H9 (cell line): Measurements from ENCODE around the gene TMEM131. TPM values are rescaled to one million over a fixed set of nuclear protein-coding genes. Genes with fewer than 3 reads are reported as not detected.

Experiments used
- DNase-seq: peaks from one replicate; pipeline ENCODE4 v3.0.0-alpha.2; 2017
- H2AFZ ChIP-seq: one replicate; pipeline ENCODE4 v1.6.1; 2013; ENCODE audit warnings: mild to moderate bottlenecking, low read length, control low read depth, moderate library complexity
- H2AK5ac ChIP-seq: 2 replicates; pipeline ENCODE4 v1.6.1; 2013; ENCODE audit warnings: low read length, control low read depth, mixed read lengths; ENCODE audit not compliant: insufficient read length
- H2BK120ac ChIP-seq: one replicate; pipeline ENCODE4 v1.6.1; 2013; ENCODE audit warnings: low read depth, mild to moderate bottlenecking, low read length, control low read depth, inconsistent platforms; ENCODE audit not compliant: poor library complexity, severe bottlenecking
- H2BK12ac ChIP-seq: 2 replicates; pipeline ENCODE4 v1.6.1; 2013; ENCODE audit warnings: low read length, control low read depth, mixed read lengths, low read depth; ENCODE audit not compliant: insufficient read length
- H2BK15ac ChIP-seq: 2 replicates; pipeline ENCODE4 v1.6.1; 2013; ENCODE audit warnings: low read depth, low read length, control low read depth
- H2BK20ac ChIP-seq: one replicate; pipeline ENCODE4 v1.6.1; 2013; ENCODE audit warnings: low read depth, mild to moderate bottlenecking, low read length, control low read depth, inconsistent platforms; ENCODE audit not compliant: poor library complexity, severe bottlenecking
- H2BK5ac ChIP-seq: 2 replicates; pipeline ENCODE4 v1.6.1; 2013; ENCODE audit warnings: low read length, control low read depth, mixed read lengths; ENCODE audit not compliant: insufficient read length
- H3K14ac ChIP-seq: 2 replicates; pipeline ENCODE4 v1.6.1; 2013; ENCODE audit warnings: low read length, control low read depth; ENCODE audit not compliant: insufficient read depth
- H3K18ac ChIP-seq: 2 replicates; pipeline ENCODE4 v1.6.1; 2013; ENCODE audit warnings: low read depth, mild to moderate bottlenecking, mixed read lengths, low read length, control low read depth; ENCODE audit not compliant: insufficient read length
- H3K23ac ChIP-seq: 2 replicates; pipeline ENCODE4 v1.6.1; 2013; ENCODE audit warnings: low read length, control low read depth, mixed read lengths, low read depth; ENCODE audit not compliant: insufficient read length
- H3K23me2 ChIP-seq: 2 replicates; pipeline ENCODE4 v1.6.1; 2013; ENCODE audit warnings: low read depth, mild to moderate bottlenecking, mixed read lengths, low read length, control low read depth; ENCODE audit not compliant: insufficient read length, poor library complexity, severe bottlenecking
- H3K27ac ChIP-seq: 2 replicates; pipeline ENCODE4 v1.5.1; 2013; ENCODE audit warnings: low read length, control low read depth, mixed read lengths, low read depth; ENCODE audit not compliant: insufficient read length
- H3K27me3 ChIP-seq: 2 replicates; pipeline ENCODE4 v1.6.1; 2013; ENCODE audit warnings: low read length, control low read depth, inconsistent platforms; ENCODE audit not compliant: insufficient read depth
- H3K4ac ChIP-seq: 2 replicates; pipeline ENCODE4 v1.6.1; 2013; ENCODE audit warnings: low read depth, mild to moderate bottlenecking, control low read depth, inconsistent platforms, low read length, moderate library complexity
- H3K4me1 ChIP-seq: 2 replicates; pipeline ENCODE4 v1.6.1; 2013; ENCODE audit warnings: low read length, control low read depth, inconsistent platforms; ENCODE audit not compliant: insufficient read depth
- H3K4me2 ChIP-seq: 2 replicates; pipeline ENCODE4 v1.6.1; 2013; ENCODE audit warnings: low read length, control low read depth, mixed read lengths; ENCODE audit not compliant: insufficient read length, insufficient read depth
- H3K56ac ChIP-seq: 2 replicates; pipeline ENCODE4 v1.6.1; 2013; ENCODE audit warnings: low read depth, mild to moderate bottlenecking, mixed read lengths, low read length, control low read depth; ENCODE audit not compliant: insufficient read length
- H3K79me1 ChIP-seq: 2 replicates; pipeline ENCODE4 v1.6.1; 2013; ENCODE audit warnings: low read depth, mild to moderate bottlenecking, moderate library complexity, low read length, control low read depth, inconsistent platforms; ENCODE audit not compliant: insufficient read depth, poor library complexity, severe bottlenecking
- H3K79me2 ChIP-seq: 2 replicates; pipeline ENCODE4 v1.6.1; 2013; ENCODE audit warnings: low read length, control low read depth, inconsistent platforms; ENCODE audit not compliant: insufficient read depth
- H3K9ac ChIP-seq: 2 replicates; pipeline ENCODE4 v1.6.1; 2013; ENCODE audit warnings: low read length, control low read depth, mixed read lengths; ENCODE audit not compliant: insufficient read length; ENCODE audit errors: extremely low read depth
- H3K9me3 ChIP-seq: one replicate; pipeline ENCODE4 v1.6.1; 2013; ENCODE audit warnings: low read depth, low read length, inconsistent platforms; ENCODE audit not compliant: control insufficient read depth
- H3T11ph ChIP-seq: one replicate; pipeline ENCODE4 v1.6.1; 2013; ENCODE audit warnings: mild to moderate bottlenecking, low read length, control low read depth, inconsistent platforms
- H4K20me1 ChIP-seq: one replicate; pipeline ENCODE4 v1.6.1; 2013; ENCODE audit not compliant: control insufficient read depth, insufficient read length, insufficient read depth
- H4K5ac ChIP-seq: 2 replicates; pipeline ENCODE4 v1.6.1; 2013; ENCODE audit warnings: low read depth, mild to moderate bottlenecking, mixed read lengths, low read length, control low read depth; ENCODE audit not compliant: insufficient read length
- H4K8ac ChIP-seq: replicated peaks from 2 replicates; pipeline ENCODE4 v1.6.1; 2013; ENCODE audit warnings: low read length, control low read depth, mixed read lengths, low read depth; ENCODE audit not compliant: insufficient read length
- H4K91ac ChIP-seq: 2 replicates; pipeline ENCODE4 v1.6.1; 2013; ENCODE audit warnings: low read depth, mild to moderate bottlenecking, moderate library complexity, mixed read lengths, low read length, control low read depth; ENCODE audit not compliant: insufficient read length
- H3K27ac Mint-ChIP-seq, 3 experiments: 2 replicates in 2 of 3; 3 replicates in 1 of 3; pipeline ENCODE4 v1.8.0; 2020 to 2021; ENCODE audit warnings: mixed read lengths in 3 of 3, mild to moderate bottlenecking in 1 of 3, moderate library complexity in 1 of 3
- H3K27me3 Mint-ChIP-seq: 2 replicates; pipeline ENCODE4 v1.8.0; 2021; ENCODE audit warnings: low read depth, mild to moderate bottlenecking, moderate library complexity, mixed read lengths
- H3K36me3 Mint-ChIP-seq, 3 experiments: 2 replicates in 2 of 3; 3 replicates in 1 of 3; pipeline ENCODE4 v1.8.0; 2020 to 2021; ENCODE audit warnings: low read depth in 3 of 3, mixed read lengths in 3 of 3; ENCODE audit not compliant: insufficient read depth in 1 of 3
- H3K4me1 Mint-ChIP-seq, 2 experiments: 2 replicates each; pipeline ENCODE4 v1.8.0; 2020; ENCODE audit warnings: mixed read lengths in 2 of 2
- H3K4me3 Mint-ChIP-seq, 2 experiments: 2 replicates in 1 of 2; 3 replicates in 1 of 2; pipeline ENCODE4 v1.8.0; 2020 to 2021; ENCODE audit warnings: mild to moderate bottlenecking in 2 of 2, mixed read lengths in 2 of 2, moderate library complexity in 1 of 2
- H3K9me3 Mint-ChIP-seq, 2 experiments: 2 replicates in 1 of 2; 3 replicates in 1 of 2; pipeline ENCODE4 v1.8.0; 2020; ENCODE audit warnings: mild to moderate bottlenecking in 2 of 2, mixed read lengths in 2 of 2, moderate library complexity in 1 of 2
- WGBS: extraction: QIAGEN DNeasy Blood & Tissue Kit; methylation state at CpG from one replicate; pipeline ENCODE4 v1.1.7; 2013; ENCODE audit warnings: missing lambda C conversion rate, low lambda C conversion rate, mixed read lengths; ENCODE audit not compliant: insufficient read length; ENCODE audit errors: extremely low coverage; 5-methylcytosine and 5-hydroxymethylcytosine counted together
- total RNA-seq: library from RNA; stranded (reverse); gene quantifications from 2 replicates; pipeline ENCODE4 v1.2.1, GENCODE V29; 2021
- TF ChIP-seq, protein P1 (sequence below): fragments of 200-600 bp; sonication (generic); conservative IDR thresholded peaks from 3 replicates; pipeline ENCODE4 v1.8.0; 2021; ENCODE audit warnings: antibody characterized with exemption, mild to moderate bottlenecking

TMEM131 gene
- total RNA-seq, 1 experiment from 2014 or later = 20.9 TPM

DNA sequence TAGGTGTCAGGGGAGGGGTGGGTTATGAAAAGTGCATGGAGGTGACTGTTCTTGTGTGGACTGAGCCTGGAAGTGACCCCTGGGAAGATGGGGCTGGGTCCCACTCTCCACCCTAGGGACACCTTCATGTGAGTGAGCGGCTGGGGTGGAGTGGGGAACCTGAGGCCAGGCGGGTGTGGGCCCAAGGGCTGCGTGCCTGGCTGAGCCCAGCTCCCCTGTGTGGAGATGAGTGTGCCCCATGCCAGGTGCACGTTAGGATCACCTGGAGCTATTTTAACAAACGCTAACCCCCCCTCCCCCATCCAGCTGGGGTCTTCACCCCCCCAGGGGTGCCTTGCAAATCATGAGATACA, 255.9 kb downstream of the TMEM131 start:
- no peaks in the 10 kb centered on the region; a peak in 2 of 5 replicates for H3K9me3 Mint-ChIP-seq
- Histone ChIP-seq H3K4me2 (no peak overlapping the region), H4K91ac (no peak overlapping the region), H3K56ac (no peak overlapping the region), H3K23ac (no peak overlapping the region), H3K27ac (no peak overlapping the region), H4K20me1 (no peaks in the 10 kb centered on the region), H2BK20ac (no peak overlapping the region), H2BK12ac (no peak overlapping the region), H2AFZ (no peak overlapping the region), H4K8ac (no peak overlapping the region), H3K4ac (no peak overlapping the region), H3K27me3 (no peaks in the 10 kb centered on the region), H3K9me3 (no peaks in the 10 kb centered on the region), H3T11ph (no peak overlapping the region), H3K18ac (no peak overlapping the region), H3K79me2 (no peaks in the 10 kb centered on the region), H3K9ac (no peak overlapping the region), H4K5ac (no peak overlapping the region), H2BK120ac (no peak overlapping the region), H3K79me1 (no peaks in the 10 kb centered on the region), H3K23me2 (no peaks in the 10 kb centered on the region), H2BK15ac (no peak overlapping the region), H2BK5ac (no peak overlapping the region), H3K14ac (no peak overlapping the region), H2AK5ac (no peak overlapping the region), H3K4me1 (no peaks in the 10 kb centered on the region)
- peaks cover 16 to 17% of the 10 kb centered on the region in 2 experiments for H3K4me1 Mint-ChIP-seq
- TF ChIP-seq, protein P1, sequence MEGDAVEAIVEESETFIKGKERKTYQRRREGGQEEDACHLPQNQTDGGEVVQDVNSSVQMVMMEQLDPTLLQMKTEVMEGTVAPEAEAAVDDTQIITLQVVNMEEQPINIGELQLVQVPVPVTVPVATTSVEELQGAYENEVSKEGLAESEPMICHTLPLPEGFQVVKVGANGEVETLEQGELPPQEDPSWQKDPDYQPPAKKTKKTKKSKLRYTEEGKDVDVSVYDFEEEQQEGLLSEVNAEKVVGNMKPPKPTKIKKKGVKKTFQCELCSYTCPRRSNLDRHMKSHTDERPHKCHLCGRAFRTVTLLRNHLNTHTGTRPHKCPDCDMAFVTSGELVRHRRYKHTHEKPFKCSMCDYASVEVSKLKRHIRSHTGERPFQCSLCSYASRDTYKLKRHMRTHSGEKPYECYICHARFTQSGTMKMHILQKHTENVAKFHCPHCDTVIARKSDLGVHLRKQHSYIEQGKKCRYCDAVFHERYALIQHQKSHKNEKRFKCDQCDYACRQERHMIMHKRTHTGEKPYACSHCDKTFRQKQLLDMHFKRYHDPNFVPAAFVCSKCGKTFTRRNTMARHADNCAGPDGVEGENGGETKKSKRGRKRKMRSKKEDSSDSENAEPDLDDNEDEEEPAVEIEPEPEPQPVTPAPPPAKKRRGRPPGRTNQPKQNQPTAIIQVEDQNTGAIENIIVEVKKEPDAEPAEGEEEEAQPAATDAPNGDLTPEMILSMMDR = no peak
- H3K36me3 Mint-ChIP-seq = peaks cover 0 to 2% (median 2%) of the 10 kb centered on the region in 3 experiments; a peak in 4 of 7 replicates
- no peak overlapping the region for H3K4me3 Mint-ChIP-seq
- WGBS = no CpG with 5 or more reads among the region's 5 CpGs
- H3K27me3 Mint-ChIP-seq = peaks cover 16% of the 10 kb centered on the region
- DNase-seq = no peak
- H3K27ac Mint-ChIP-seq = no peak overlapping the region
